Bone marrow (tissue), 2 donors: ENCODE data around the gene TM9SF4.

ENCODE experiments used
- DNase-seq, 2 donors: peaks; one replicate each; lab custom pipeline; 2025; lab: John Stamatoyannopoulos, UW

The TM9SF4 gene

DNA sequence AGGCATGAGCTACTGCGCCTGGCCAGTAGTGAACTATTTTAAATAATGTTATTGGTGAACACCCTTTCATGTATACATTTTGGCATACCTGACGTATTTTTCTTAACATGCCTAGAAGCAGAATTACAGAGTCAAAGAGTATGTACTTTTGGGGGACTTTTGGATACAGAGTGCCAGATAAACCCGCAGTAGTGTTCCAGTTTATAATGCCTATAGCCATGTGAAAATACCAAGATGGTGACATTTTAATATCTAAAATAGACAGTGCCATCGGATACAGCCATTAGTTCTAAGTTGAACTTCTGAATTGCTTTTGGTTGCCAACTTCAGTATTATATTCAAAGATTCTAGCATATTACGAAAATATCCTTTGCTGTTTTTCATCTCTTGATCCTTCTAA is 20.3 kb downstream of the TM9SF4 start:
- no peak for DNase-seq

DNA sequence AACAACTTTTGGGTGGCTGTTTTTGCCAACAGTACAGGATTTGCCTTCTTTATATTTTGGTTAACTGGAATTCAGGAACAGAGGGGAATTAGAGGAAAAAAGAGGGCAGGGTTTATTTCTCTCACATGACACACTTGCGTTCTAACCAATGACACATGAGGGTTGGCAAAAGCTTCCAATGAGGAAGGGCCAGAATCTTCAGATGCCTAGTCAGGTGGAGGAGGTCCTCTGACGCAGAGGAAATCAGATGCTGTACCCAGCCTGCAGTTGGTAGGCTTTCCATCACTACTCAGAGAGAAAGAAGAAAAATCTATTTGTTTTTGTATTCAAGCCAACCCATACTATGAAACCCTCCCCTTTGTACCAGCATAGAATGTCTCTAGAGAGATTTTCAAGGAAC is 20.8 kb downstream of the TM9SF4 start:
- no peak for DNase-seq

DNA sequence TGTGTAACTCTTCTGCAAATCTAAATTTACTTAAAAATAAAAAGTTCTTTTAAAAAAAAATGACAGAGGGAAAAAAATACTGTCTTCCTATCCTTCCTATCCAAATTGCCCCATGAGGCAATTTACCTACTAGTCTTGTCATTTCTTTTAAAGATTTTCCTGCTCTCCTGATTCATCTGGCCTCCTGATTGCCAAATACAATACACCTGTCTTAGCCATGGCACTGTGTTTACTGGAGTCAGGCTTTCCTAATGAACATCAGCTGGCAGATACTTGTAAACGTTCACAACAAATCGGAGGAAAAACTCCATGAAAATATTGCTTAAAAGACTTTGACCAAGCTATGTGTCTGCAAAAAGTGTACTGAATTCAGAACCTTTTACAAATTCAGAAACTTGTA is 21.5 kb downstream of the TM9SF4 start:
- DNase-seq: no peak

DNA sequence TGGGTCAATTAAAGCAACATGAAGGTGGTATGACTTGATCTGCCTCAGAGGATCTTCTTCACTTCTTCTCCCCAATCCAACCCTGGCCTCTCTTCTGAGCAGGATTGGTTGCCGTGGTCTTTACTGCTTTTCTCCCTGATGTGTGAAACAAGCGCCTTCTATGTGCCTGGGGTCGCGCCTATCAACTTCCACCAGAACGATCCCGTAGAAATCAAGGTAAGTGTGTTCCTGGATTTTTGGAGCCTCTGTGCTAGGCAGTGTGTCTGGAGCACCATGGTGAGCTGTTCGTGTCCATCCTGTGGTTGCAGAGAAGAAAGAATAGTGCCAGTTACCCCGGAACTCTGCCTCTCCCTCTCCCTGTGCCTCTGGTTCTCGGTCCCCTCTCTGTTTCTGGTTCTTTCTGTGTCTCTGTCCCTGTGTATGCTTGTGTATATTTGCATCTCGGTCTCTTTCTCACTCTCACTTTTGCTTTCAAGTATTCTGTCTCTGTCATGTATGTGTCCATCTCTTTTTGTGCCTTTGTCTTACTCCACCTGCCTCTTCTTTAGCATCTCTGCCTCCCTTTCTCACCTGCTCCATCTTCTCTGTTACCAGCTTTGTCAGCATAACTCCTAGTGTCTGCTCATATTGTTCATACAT is 23.5 kb downstream of the TM9SF4 start:
- no peak for DNase-seq

DNA sequence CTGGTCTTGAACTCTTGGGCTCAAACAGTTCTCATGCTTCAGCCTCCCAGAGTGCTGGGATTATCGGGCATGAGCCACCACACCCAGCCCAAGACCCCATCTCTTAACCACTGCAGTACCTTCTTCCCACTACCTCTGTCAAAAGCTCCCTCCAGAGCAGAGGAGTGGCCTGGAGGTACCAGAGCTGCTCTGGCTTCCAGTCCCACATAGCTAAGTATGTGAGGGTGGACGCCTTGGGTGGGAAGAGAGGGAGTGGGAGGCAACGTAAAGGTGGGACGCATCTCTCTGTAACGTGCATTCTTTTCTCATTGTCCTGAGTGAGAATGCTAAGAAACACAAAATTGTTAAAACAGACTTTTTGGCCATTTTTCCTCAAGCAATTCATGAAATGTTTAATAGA is 24.5 kb downstream of the TM9SF4 start:
- DNase-seq: no peak

DNA sequence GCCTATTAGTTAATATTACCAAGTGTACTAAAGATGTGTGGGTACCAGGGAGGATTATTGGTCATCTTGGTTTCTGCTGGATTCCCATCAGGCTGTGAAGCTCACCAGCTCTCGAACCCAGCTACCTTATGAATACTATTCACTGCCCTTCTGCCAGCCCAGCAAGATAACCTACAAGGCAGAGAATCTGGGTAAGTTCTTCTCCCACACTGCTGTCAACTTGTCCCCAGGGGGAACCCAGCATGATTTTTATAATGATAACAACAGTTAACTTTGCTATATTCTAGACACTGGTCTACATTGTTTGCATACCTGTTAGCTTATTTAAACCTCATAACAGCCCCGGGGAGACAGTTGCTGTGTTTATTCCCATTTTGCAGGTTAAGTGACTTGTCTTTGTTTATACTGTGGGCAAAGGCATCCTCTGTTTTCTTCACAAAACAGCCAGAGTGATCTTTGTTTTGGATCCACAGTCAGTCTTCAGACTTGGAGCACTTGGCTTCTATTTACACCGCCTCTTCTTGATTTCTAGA is 26.5 kb downstream of the TM9SF4 start:
- no peak for DNase-seq

DNA sequence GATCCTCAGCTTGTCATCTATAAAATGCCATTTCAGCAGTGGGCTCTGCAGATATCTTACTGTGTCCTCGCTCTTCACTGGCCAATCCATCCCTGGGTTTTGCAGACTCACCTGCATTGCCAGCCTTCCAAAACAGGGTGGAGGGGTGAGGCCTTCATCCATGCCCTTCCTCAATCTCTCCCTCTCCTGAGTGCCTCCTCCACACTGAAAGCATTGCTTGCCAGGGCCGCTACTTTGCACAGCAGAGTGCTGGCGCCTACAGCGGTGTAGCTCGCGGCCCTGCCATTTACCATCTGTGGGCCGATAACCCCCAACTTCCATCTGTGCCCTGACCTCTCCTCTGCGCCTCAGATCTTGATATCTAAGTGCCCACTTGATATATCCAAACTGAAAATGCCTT is 29.4 kb downstream of the TM9SF4 start:
- no peak for DNase-seq

DNA sequence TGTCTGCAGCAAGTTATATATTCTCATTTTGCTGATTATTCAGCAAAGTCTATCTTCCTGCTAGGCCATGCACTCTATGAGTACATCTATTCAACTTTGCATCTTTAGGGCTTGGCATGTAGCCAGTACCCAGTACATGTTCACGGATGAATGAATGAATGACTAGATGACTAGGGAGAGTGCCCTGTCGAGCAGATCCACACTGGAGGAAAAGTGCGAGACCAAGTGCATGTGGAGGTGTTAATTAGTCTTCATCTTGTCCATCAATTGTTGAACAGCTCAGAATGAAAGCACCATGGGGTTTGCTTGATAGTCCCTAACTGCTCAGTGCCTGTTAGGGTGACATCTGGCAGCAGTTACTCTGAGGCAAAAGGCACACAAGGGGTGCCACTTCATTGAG is 30.4 kb downstream of the TM9SF4 start:
- DNase-seq: no peak

DNA sequence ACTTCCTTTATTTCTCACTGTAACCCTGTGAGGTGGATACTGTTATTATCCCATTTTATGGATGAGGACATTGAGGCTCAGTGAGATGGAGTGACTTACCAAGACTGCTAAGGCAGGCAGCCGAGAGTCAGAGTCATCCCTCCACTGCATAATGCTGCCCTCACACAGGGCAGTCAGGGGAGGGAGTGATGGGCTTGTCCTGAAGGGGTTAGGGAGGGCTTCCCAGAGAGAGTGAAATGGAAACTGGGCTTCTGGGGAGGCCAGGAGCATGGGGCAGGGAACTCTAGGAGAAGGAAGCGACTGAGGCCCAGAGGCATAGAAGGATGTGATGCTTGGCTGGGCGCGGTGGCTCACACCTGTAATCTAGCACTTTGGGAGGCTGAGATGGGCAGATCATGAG is 31.1 kb downstream of the TM9SF4 start:
- DNase-seq: no peak

DNA sequence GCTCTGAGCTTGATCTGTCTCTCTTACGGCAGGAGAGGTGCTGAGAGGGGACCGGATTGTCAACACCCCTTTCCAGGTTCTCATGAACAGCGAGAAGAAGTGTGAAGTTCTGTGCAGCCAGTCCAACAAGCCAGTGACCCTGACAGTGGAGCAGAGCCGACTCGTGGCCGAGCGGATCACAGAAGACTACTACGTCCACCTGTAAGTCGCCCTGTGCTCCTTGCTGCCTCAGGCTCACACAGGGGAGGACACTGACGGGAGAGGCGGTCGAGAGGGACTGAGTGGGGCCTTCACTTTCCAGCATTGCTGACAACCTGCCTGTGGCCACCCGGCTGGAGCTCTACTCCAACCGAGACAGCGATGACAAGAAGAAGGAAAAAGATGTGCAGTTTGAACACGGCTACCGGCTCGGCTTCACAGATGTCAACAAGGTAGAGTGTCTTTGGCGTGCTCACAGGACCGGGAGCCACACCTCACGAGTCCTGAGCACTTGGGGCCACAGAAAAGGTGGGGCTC is 32.0 kb downstream of the TM9SF4 start:
- no peak for DNase-seq

DNA sequence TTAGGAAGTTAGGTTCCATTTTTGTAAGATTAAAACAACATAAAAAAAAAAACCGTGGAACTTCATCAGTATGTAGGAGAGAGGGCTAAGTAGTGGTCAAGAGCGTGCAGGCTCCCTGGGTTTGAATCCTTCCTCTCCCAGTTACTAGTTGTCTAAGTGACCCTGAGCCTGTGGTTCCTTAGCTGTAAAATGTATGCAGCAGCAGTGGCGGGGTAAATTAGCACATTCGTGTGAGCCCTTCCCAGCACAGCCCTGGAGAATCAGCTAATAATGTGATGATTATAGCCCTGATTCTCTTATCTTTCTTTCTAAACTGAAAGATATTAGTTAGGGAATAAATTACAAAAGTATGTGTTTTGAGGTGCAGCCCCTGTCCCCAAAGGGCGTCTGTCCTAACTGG is 32.6 kb downstream of the TM9SF4 start:
- DNase-seq: no peak

DNA sequence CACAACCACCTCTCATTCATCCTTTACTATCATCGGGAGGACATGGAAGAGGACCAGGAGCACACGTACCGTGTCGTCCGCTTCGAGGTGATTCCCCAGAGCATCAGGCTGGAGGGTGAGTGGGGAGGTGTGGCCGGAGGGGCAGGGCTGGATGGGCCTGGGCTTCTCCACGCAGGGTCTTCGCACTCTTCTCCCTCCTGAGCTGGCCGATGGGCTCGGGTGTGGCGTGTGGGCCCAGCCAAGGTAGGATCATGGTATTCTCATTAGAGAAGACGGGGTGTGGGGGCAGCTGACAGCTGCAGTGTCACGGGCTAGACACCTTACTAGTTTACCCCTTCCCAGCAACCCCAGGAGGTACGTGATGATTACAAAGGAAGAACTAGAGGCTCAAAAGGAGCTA is 33.5 kb downstream of the TM9SF4 start:
- DNase-seq: no peak

DNA sequence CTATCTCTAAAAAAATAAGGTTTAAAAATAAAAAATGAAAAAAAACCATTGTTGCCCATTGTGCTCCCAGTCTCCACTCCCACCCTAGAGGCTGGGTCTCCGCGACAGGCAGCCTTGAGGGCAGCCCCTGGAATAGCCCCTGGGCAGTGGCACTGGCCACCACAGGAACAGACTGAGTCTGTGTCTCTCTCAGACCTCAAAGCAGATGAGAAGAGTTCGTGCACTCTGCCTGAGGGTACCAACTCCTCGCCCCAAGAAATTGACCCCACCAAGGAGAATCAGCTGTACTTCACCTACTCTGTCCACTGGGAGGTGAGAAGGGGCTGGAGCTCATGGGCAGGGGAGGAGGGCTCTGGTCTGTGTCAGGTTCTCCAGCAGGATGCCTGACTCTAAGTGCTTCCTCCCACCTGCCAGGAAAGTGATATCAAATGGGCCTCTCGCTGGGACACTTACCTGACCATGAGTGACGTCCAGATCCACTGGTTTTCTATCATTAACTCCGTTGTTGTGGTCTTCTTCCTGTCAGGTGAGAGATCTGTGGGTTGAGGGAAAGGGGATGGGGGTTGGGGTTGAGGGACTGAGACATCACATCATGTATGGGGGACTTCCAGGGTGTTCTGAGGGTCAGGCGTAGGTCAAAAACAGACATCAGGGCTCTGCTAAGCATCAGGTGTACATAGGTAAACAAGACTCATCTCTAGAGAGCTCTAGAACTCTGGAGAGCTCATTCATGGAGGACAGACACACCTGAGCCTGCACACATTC is 35.6 kb downstream of the TM9SF4 start:
- DNase-seq: no peak

DNA sequence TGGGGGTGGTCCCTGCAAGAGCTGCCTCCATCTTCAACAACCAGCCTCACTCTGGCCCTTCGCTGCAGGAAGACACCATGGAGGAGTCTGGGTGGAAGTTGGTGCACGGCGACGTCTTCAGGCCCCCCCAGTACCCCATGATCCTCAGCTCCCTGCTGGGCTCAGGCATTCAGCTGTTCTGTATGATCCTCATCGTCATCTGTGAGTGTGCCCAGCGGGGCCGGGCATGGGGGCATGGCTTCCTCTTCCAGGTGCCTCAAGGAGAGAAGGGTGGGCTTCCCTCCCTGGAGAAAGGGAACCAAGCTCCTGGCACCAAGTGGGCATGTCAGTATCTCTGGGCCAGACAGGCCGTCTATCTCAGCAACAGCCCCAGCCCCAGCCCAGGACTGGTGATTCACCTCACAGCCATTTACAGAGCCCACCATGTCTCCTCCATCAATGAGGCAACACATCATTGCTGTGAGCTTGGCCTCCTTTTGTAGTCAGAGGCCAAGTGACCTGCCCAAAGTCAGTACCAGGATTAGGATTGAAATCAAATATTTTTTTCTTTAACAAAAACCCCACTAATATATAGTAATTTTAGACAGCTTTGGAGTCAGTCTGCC is 40.2 kb downstream of the TM9SF4 start:
- no peak for DNase-seq

DNA sequence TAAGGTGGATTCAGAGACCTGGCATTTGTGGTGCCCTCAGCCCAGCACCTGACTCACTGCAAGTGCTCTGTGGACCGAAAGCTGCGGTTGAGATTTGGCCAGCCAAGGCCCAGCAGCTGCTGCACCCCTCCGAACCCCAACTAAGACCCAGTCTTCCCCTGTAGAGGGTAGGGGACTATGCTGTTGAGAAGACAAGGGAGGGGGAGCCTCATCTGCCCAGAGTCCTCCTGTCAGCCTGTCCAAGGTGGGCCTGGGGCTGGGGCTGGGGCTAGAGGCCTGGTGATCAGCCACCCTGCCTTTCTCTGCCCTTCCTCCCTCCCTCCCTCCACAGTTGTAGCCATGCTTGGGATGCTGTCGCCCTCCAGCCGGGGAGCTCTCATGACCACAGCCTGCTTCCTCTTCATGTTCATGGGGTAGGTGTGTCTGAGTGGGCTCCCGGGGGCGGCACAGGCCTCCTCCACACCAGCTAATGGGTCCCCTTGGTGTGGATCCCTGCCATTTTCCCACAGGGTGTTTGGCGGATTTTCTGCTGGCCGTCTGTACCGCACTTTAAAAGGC is 40.9 kb downstream of the TM9SF4 start:
- DNase-seq: no peak

DNA sequence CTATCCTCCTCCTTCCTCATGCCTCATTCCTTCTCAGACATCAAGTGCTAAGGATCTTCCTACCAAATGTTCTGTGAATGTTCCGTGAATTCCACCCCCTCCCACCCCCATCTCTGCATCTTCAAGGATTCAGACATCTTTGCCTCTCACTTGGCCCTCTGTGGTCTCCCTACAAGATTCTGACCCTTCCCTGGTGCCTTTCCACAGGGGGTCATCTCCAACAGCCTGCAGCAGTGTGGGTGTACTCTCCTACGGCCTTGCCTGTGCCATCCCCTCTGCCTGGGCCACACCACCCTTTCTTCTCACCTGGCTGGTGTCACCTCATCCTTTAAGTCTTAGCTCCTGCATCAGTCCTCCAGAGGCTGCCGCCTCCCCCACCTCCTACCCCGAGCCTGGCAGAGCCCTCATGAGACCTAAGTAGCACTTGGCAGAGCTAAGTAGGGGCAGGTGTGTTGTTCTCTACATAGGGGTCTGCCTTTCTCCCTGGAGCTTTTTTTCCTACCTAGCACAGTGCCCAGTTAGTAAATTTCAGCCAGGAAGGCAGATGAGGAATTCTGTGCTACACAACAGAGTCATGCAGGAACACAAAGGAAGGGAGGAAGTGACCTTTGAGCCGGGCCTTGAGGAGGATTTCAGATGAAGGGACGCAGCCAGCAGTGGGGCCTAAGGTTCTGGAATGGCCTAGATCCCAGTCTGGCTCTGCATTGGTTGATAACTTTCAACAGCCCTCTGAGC is 43.1 kb downstream of the TM9SF4 start:
- no peak for DNase-seq

DNA sequence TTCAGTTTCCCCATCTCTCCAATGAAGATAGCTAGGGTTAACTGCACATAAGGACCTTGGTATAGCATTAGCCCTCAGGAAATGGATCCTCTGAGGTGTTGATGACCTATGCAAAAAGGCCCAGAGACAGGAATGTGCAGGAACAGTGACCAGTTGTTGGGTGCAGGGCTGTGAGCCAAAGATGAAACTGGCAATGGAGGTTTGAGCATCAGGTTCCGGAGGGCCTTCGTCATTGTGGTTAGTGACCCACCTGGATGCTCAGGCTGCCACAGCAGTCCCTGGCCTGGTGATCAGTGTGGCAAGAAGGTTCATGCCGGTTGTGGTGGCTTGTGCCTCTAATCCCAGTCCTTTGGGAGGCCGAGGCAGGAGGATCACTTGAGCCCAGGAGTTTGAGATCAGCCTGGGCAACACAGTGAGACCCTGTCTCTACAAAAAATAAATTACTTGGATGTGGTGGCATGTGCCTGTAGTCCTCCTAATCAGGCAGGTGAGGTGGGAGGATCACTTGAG is 43.7 kb downstream of the TM9SF4 start:
- DNase-seq: no peak

DNA sequence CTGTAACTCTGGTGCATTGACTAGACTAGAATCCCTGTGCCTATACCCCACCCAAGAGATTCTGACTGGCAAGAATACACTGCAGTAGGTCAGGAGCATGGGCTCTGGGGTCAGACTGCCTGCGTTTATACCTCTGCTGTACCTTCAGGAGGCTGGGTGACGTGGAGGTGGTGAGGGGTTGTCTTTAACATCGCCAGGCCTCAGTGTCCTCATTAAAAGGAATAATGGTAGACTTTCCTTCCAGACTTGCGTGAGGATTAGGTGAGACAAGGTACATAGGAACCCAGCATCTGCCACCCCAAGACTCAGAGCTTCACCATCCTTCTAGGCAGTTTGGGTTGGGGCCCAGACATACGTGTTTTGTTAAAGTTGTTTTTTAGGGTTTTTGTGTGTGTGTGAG is 44.3 kb downstream of the TM9SF4 start:
- no peak for DNase-seq

DNA sequence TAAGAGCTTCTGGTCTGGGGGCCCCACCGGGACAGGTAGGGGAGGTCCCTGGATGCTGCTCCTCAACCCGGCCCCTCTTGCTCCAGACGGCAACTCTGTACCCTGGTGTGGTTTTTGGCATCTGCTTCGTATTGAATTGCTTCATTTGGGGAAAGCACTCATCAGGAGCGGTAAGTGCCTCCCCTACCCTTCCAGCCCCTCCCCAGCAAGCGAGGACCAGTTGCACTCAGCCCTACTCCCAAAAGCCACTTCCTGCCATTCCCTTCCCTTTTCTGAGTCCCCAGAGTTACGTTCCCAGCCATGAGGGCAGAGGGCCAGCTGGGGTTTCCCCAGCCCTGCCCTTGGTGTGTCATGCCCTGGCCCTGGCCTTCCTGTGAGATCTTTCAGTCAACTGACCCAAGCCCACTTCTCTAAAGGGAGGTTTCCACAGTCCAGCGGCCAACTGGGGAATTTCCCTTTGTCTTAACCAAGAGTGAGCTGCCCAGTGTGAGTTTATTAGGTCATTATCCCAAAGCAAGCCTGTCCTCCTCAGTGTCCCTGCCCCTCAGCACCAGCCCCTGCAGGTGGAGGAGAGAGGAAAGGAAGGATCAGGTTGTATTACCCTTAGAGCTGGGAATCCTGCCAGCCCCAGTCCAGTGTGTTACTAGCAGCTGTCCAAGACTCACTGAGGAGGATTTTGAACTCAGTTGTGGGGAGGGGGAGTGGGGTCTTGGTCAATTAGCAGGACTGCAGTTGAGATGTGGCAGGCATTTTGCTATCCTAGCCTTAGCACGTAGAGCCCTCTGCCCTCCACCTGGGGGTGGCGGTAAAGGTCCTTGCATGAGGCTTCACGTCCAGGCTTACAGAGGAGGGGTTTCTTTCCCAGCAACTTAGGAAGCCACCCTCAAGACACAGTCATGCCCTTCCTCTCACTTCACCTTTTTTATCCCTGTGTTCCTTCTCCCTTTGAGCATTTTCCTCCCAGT is 45.8 kb downstream of the TM9SF4 start:
- DNase-seq: peak in 1 of 2 donors; percentile 71

DNA sequence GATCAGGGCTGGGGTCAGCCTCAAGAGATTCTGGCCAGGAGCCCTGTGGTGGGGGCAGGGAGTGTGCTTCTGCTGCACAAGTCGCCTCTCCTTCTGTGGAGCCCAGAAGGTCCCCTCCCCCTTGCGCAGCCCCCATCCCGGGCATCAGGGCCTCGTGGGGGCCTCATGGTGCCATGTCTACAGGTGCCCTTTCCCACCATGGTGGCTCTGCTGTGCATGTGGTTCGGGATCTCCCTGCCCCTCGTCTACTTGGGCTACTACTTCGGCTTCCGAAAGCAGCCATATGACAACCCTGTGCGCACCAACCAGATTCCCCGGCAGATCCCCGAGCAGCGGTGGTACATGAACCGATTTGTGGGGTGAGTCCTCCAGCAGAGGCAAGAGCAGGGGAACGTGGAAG is 48.1 kb downstream of the TM9SF4 start:
- no peak for DNase-seq

DNA sequence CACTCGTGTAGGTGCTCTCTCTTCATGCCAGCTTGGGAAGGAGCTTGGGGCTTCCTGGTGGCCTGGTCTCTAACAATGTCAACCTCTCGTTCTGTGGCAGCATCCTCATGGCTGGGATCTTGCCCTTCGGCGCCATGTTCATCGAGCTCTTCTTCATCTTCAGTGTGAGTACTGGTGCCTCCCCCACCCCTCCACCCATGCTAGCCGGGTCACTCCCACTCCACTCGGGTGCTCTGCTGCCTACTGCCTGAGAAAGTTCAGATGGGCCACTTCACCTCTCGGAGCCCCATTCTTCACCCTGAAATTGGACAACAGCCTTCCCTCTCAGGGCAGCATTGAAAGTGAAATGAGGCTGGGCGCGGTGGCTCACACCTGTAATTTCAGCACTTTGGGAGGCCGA is 48.8 kb downstream of the TM9SF4 start:
- no peak for DNase-seq
